Pons (tissue), 1 donor: ENCODE results near the gene ZSCAN31.
"Not testable (repeated sequence)": the region's sequence is repeated elsewhere in the genome, so short reads cannot be mapped to it uniquely, and the experiment has no call there.

Experiments
- DNase-seq: peaks from one replicate; pipeline ENCODE4 v3.0.0-alpha.2; 2016; ENCODE audit warnings: low spot score

The ZSCAN31 gene

GRCh38 chr6:28335564-28336283 lies at the start of gene ZSCAN31:
Gene ZSCAN31 (minus strand): TSS chr6:28336148. CDS start chr6:28329683, 6,465 bp downstream.
- no peak for DNase-seq

- no peak for DNase-seq
Observed at GRCh38 chr6:28384143-28384533, 48.2 kb upstream of the ZSCAN31 start.

- peak; percentile 69 for DNase-seq
Observed at GRCh38 chr6:28383235-28384142, 47.5 kb upstream of the ZSCAN31 start.

DNA sequence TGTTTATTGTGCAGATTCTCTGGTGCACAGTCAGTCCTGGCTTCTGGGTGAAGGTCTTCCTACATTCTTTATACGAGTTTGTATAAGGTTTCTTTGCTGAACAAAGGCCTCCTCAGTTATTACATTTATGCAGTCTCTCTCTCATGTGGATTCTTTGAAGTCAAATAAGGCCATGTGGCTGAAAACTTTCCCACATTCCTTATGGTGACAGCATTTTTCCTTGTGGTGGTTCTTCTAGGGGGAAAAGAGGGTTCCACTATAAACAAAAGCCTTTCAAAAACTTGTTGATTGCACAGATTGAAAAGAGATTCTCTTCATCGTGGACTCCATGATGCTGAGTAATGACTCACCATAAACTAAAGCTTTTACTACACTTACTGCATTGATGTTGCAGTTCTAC lies 44.4 kb upstream of the ZSCAN31 start:
- DNase-seq, result no peak

DNA sequence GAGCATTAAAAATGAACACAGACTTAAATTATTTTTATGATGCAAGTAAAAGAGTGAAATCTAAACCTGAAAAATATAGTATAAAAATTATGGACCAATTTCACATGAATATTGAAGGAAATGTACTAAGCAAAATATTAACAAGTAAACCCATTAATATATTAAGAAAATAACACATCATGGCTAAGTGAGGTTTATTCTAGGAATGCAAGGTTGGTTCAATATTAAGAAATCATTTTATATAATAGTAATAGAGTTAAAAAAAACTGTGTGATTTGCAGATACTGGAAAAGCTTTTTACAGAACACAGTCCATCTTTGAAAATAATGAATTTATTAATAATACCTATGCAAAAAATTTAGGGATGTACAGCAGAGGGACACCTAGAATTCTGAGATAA lies 42.7 kb upstream of the ZSCAN31 start:
- DNase-seq, result no peak

DNA sequence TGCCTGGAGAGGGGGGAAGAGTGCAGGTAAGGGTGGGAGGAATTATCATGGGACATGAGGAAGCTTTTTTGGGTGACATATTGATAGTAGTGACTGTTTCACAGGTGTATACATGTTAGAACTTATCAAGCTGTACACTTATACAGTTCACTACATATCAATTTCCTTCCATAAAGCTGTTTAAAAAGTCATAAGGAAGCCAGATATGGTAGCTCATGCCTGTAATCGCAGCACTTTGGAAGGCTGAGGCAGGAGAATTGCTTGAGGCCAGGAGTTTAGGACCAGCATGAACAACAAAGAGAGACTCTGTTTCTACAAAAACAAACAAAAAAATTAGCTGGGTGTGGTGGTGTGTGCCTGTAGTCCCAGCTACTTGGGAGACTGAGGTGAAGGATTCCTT lies 41.9 kb upstream of the ZSCAN31 start:
- no peak for DNase-seq

DNA sequence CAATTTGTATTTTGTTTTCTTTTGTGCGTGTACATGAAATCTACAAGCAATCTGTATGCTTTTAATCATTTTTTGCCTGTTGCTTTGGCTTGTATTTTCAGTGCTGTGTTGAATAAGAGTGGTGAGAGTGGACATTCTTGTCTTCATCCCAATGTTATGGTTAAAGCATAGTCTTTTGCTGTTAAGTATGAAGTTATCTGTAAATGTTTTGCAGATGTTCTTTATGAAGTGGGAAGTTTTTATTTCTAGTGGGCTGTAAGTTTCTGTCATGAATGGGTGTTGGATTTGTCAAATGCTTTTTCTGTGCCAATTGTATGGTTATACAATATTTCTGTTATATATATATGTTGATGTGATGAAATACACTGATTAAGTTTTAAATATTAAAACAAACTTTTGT lies 38.0 kb upstream of the ZSCAN31 start:
- no peak for DNase-seq

GRCh38 chr6:28371706-28372451 lies 35.9 kb upstream of the ZSCAN31 start:
- no peak for DNase-seq

DNA sequence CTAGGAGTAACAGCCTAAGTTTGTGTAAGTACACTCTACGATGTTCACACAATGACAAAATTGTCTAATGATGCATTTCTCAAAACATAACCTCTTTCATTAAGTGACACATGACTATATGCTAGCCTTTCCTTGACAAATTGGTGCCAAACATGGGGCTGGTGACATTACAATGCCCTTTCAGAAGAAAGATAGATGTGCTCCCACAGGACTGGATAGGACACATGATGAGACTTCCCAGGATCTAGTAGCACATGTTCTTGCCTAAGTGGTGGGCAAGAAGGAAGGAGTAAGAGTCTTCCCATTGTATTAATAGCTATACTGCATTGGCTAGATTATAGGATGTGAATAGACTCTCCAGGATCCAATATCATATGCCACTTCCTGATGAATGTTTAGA lies 35.3 kb upstream of the ZSCAN31 start:
- DNase-seq, result no peak

- DNase-seq, result no peak
Observed at GRCh38 chr6:28370440-28370839, 34.5 kb upstream of the ZSCAN31 start.

- DNase-seq, result no peak
Observed at GRCh38 chr6:28369463-28369862, 33.5 kb upstream of the ZSCAN31 start.

DNA sequence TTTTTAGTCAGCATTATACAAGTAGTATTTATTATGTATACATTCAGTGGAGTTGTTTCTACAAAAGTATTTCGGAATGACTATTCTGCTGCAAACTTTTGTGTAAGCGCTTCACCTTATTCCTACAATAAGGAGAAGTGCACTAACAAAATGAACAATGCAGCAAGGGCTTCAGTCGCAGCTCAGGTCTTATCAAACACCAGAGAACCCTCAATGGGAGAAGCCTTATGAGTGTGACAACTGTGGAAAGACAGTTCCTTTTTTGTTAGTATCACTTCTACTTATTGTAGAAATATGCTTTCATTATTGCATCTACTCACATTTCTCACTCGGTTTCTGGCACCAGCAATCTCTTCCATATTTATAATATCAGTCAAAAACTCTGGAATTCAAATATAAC lies 32.6 kb upstream of the ZSCAN31 start:
- DNase-seq, result no peak

DNA sequence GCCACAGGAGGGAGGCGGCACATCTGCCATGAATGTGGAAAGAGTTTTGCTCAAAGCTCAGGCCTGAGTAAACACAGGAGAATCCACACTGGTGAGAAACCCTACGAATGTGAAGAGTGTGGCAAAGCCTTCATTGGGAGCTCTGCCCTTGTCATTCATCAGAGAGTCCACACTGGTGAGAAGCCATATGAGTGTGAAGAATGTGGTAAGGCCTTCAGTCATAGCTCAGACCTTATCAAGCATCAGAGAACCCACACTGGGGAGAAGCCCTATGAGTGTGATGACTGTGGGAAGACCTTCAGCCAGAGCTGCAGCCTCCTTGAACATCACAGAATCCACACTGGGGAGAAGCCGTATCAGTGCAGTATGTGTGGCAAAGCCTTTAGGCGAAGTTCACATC lies 29.6 kb upstream of the ZSCAN31 start:
- DNase-seq, result not testable (repeated sequence)

DNA sequence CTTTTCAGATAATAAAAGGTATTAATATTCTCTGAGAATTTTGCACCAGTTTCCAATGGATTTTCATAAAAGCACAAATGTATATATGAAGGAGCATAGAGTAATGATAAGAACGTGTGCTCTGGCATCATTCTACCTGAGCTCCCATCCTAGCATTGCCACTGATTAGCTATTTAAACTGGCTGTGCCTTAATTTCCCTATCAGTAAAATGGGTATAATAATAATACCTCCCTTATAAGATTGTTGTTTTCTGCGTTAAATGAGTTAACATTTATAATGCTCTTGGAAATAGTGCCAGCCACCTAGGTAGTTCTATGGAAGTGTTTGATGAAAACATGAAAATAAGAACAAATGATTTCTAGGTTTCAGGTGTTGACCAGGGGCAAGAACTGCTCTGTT lies 25.0 kb upstream of the ZSCAN31 start:
- DNase-seq, result no peak

- DNase-seq, result not testable (repeated sequence)
Observed at GRCh38 chr6:28359562-28359961, 23.6 kb upstream of the ZSCAN31 start.

DNA sequence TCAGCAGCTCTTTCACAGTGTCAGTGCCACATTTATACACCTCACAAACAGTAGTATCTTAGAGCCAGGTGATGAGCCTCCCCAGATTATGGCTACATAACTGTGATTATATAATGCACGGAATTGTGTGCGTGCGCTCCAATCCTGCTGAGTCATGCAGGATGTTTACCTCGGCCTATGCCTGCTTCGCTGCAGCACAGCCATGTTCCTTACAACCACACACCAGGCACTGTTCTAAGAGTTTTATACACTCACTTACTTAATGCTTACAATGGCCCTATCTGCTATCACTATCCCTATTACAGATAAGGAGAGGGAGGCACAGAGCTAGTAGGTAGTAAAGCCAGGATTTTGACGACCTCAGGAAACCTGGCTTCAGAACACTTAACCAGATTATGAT lies 21.1 kb upstream of the ZSCAN31 start:
- no peak for DNase-seq

- no peak for DNase-seq
Observed at GRCh38 chr6:28356666-28357020, 20.7 kb upstream of the ZSCAN31 start.

DNA sequence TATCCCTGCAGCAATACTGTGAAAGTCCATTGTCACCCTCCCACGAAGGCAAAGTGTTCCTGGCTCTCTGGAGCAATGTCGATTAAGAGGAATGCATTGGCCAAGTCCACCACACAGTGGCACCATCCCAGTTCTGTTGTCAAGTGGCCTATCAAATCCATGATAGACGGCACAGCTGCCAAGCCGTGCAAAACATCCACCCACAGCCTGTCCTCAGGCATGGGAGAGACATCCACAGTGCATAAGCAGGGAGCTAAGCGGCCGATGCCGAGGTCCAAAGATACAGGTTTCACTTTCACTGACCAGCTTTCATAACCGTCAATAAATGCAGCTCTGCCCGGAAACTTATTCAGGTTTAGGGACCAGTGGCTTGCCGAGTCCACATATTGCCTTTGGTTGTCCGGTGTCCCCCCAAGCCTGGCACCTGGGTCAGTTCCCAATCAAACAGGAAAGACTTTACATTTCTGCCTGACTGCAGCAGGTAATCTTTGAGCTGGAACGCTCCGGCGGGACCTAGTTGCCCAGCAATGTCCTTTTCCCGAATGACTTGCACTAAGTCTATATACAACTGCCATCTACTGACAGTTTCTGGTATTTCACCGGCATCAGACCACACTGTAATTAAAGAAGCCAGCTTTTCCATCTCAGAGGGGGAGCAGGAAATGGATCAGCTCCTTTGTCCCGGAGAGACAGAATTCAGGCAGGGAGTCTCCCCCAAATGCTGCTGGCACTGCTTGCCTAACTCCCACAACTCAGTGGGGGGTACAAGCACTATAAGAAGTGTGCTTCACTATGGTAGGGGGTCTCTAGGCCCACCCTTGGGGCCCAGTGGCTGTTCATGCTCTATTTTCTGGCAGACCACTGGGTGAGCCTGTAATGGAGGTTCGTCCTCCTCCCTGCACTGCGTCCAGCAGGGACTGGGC lies 20.1 kb upstream of the ZSCAN31 start:
- peak; percentile 92 for DNase-seq

GRCh38 chr6:28354688-28355554 lies 19.0 kb upstream of the ZSCAN31 start:
- peak; percentile 3 for DNase-seq

GRCh38 chr6:28353981-28354676 lies 18.2 kb upstream of the ZSCAN31 start:
- DNase-seq, result peak; percentile 25
